Ureter (tissue), 1 donor: ENCODE measurements around the gene OR8K1. TPM values are rescaled to one million over a fixed set of nuclear protein-coding genes. Genes with fewer than 3 reads are reported as not detected.

ENCODE experiments used
- DNase-seq: peaks from one replicate; pipeline ENCODE4 v3.0.0-alpha.2; 2020; ENCODE audit warnings: low spot score
- total RNA-seq: library from RNA; stranded (reverse); gene quantifications from one replicate; pipeline ENCODE4 v1.2.4, GENCODE V29; 2023
- donor health status: DM: yes; HTN: yes; CAD: no.

Gene OR8K1
- total RNA-seq = not detected

DNA sequence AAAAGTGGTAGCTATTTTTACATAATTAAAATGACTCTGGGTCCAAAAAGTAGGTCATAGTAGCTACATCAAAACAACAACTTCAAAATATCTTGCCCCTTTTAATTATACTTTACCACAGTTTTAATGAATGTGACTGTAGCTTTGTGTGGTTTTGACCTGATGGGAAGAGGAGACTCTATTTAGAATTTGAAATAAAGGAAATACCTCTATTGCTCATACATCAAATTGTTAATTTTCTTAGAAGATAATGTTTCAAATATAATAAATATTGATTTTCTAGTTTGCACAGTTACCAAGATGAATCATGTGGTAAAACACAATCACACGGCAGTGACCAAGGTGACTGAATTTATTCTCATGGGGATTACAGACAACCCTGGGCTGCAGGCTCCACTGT is at the start of gene OR8K1:
Gene OR8K1 (plus strand): TSS at position 301 of the 400 bp plus-strand sequence. CDS start 0 bp downstream, at position 301.
- no peak for DNase-seq

DNA sequence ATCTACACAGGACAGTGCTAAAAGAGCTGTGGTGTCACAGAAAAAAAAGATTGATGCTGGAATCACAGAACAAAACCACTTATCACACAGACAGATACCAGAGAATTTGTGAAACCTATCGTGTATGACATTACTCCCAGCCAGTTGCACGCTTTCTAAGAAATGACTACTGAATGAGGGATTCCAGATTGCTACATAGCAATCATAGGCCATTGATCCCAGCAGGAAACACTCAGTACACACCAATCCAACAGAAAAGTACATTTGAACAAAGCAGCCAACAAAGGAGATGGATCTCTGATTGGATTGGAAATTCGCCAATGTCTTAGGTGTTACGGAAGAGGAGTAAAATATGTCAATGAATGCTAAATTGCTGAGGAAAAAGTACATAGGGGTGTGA is 48.9 kb upstream of the OR8K1 start:
- no peak for DNase-seq

DNA sequence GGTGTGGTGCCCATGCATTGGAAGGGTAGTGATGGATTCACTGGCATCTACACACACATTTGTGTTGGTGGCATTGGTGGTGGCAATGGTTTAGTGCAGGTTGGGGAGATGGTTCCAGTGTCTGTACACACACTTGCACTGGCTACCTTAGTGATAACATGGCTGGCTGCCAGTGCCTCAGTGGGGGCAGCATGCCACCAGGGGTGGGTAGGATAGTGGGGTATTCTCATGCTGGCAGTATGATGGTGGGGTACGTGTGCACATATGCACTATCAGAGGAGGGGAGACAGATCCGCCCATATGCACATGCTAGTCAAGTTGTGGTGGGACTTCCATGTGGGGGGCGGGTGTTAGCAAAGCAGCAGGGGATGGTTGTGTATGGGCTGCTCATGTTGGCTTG is 38.0 kb upstream of the OR8K1 start:
- DNase-seq = no peak

DNA sequence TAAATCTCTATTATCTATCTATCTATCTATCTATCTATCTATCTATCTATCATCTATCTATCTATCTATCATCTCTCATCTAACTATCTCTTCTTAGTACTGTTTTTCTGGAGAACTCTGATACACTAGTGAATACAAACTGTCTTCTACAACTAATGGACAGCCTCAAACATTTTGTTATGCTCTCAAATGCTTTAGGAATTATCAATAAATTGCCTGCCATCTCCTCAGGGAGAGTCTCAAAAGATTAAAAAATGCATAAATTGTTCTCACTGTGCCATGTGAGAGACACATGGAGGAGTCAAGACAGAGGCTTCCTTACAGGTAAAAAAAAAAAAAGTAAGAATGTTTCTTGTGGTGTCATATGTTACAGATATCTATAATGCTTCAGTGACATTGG is 31.0 kb upstream of the OR8K1 start, which contains the start of gene OR8K3:
Gene OR8K3 (plus strand): TSS at position 301 of the 400 bp plus-strand sequence. CDS start 3,163 bp downstream, outside the sequence.
- DNase-seq = no peak

DNA sequence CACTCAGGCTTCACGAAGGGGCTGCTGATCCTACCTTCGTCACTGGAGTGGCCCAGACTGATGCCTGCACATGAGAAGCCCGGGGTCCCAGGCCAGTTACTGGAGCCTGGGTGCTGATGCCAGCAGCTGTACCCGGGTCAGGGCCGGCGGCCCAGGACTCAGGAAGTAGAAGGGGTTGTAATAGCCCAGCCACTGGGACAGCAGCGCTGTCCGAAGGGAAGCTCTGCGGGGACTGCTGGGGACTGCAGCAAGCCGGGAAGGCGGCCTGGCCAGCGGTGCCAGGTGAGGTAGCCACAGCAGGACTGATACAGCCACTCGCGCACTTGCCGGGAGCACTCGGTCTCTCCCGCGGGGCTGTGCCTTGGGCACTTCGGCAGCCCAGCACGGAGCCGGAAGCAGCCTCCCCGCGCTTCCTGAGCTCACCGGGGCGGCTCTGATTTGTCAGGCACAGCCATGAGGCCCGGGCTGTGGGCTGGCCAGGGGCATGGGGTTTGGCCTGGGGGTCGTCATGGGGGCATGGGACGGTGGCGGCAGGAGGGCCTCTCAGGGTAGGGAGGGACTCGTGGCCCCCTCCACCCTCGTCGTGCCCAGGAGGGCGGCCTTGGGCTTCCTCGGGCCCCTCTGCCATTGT is 13.9 kb upstream of the OR8K1 start:
- no peak for DNase-seq

DNA sequence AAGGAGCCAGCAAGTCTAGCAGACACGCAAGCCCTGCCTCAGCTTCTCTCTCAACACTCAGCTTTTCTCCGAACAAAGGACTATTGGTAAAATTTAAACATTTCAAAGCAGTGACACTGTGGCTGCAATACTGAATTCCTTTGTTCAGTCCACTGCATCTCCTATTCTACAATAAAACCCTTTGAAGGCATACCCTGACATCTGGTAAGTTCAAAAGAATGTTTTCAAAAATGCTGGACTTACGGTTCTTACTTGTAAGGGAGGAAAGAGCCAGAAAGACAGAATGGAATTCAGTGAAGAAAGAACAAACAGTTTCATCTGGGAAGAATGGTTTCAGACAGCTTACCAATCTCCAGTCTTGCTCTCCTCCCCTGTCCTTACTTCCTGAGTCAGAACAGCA is 12.7 kb upstream of the OR8K1 start:
- no peak for DNase-seq

DNA sequence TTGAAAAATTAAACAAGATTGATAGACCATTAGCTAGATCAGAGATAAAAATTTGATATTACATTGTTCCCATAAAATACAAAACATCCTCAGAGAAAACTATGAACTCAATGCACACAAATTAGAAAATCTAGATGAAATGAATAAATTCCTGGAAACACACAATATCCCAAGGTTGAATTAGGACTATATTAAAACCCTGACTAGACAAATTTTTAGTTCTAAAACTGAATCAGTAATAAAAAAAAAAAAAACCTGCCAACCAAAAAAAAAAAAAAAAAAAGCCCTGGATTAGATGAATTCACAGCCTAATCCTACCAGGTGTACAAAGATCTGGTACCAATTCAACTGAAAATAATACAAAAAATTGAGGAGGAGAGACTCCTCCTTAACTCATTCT is 5.5 kb upstream of the OR8K1 start:
- DNase-seq = no peak

DNA sequence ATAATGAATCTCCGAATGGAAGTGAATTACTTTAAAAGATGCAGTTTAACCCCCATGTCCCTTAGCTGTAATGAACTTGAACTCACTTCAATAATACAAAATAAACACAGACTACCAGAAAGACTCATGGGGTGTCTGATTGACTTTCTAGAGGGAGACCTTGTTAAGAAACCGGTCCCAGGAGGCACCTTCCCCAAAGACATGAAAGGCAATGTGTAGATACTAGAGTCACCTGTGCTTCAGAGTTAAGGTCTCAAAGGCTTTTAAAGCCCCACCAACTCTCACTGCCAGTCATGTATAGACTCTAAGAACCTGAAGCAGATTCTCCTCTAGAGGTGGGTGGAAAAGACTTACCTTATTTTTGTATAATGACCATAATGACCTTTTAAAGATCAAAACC is 8.2 kb downstream of the OR8K1 start, which contains the start of gene OR8J1:
Gene OR8J1 (plus strand): TSS at position 301 of the 400 bp plus-strand sequence. CDS start 5,956 bp downstream, outside the sequence.
- DNase-seq = no peak

DNA sequence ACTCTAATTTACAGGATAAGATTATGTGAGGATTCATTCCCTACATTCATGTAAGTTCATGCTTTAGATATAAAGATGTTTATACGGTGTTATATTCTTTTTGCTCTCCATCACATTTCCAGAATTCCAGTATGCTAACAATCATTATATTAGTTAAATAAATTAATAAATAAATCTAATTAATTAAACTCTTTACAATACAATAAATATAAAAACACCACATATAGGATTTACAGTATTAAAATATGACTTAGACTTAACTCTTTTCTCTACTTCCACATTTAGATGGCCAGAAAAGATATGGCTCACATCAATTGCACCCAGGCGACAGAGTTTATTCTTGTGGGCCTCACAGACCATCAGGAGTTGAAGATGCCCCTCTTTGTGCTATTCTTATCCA is 29.5 kb downstream of the OR8K1 start, which contains the start of gene OR8U1:
Gene OR8U1 (plus strand): TSS at position 301 of the 400 bp plus-strand sequence. CDS start 0 bp downstream, at position 301.
- no peak for DNase-seq

DNA sequence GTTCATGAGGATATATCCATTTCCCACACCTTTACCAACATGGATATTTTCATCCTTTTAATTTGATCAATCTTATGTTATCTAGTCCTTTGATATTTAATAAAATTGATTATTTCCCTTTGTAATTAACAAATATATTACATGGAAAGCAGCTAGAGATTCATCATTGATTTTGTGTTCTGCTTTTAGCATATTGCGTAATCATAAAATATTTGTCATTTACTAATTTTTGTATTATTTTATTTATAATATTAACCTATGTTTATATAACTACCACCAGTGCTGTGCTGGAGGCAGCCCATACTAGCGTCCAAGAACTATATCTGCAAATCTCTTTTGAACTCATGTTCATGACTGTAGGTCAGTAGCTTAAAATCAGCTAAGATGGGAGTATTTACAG is 34.3 kb downstream of the OR8K1 start:
- no peak for DNase-seq

DNA sequence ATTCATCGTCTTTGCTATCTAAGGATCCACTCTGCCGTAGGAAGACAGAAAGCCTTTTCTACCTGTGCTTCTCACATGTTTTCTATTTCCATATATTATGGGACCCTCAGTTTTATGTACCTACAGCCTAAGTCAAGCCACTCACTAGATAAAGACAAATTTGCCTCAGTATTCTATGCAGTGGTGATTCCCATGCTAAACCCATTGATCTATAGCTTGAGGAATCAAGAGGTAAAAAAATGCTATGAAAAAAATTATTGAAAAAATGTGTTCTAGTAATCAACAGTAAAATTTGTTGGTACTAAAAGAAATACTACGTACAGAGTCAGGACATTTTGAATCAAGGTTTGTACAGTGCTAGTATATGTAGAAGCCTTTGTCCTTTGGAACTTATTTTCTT is 48.5 kb downstream of the OR8K1 start:
- DNase-seq = no peak

DNA sequence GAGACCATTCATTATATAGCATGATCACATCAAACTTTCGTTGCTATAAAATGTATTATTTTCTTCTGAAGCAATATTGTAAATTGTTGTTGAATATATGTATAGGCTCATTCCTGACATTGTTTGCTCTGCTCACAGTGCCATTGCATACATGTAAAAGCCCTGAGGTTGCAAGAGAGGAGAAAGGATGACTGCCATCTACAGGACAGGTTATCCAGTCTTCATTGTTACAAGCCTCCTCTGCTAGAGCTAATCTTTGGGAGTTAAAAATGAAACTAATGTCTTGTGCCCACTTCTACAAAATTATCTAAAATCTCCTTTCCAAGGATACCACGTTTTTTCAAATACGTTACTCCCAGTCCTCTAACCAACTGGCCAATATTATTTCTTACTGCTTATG is 50.2 kb downstream of the OR8K1 start:
- DNase-seq = no peak

Other genes with a start within 250 kb of the OR8K1 start
- gene OR8H2, start 242.4 kb upstream of the OR8K1 start, total RNA-seq = not detected
- not detected for gene OR8H3, start 223.7 kb upstream of the OR8K1 start, total RNA-seq
- gene OR8J3, start 205.8 kb upstream of the OR8K1 start, total RNA-seq = not detected
- not detected for gene OR8K5, start 185.7 kb upstream of the OR8K1 start, total RNA-seq
- gene OR5J2, start 169.4 kb upstream of the OR8K1 start, total RNA-seq = not detected
- not detected for gene OR5T2, start 111.8 kb upstream of the OR8K1 start, total RNA-seq
- not detected for gene OR5T3, start 93.8 kb upstream of the OR8K1 start, total RNA-seq
- gene OR5T1, start 71.9 kb upstream of the OR8K1 start, total RNA-seq = not detected
- not detected for gene OR8H1, start 53.8 kb upstream of the OR8K1 start, total RNA-seq
- gene OR8K3, start 30.9 kb upstream of the OR8K1 start, total RNA-seq = not detected
- gene OR8J1, start 8.3 kb downstream of the OR8K1 start, total RNA-seq = not detected
- gene OR8U1, start 29.6 kb downstream of the OR8K1 start, total RNA-seq = not detected
- gene OR5AL1, start 66.7 kb downstream of the OR8K1 start, total RNA-seq = not detected
- gene OR5M3, start 127.3 kb downstream of the OR8K1 start, total RNA-seq = not detected
- gene OR5M8, start 145.3 kb downstream of the OR8K1 start, total RNA-seq = not detected
- 0.89 TPM for gene OR5M11, start 197.2 kb downstream of the OR8K1 start, total RNA-seq
- gene OR5M10, start 231.7 kb downstream of the OR8K1 start, total RNA-seq = not detected